H9 (cell line): ENCODE measurements around the gene SRGAP3. TPM values are rescaled to one million over a fixed set of nuclear protein-coding genes. Genes with fewer than 3 reads are reported as not detected.

ENCODE experiments used
- DNase-seq: peaks from one replicate; pipeline ENCODE4 v3.0.0-alpha.2; 2017
- H2AFZ ChIP-seq: one replicate; pipeline ENCODE4 v1.6.1; 2013; ENCODE audit warnings: mild to moderate bottlenecking, low read length, control low read depth, moderate library complexity
- H2AK5ac ChIP-seq: 2 replicates; pipeline ENCODE4 v1.6.1; 2013; ENCODE audit warnings: low read length, control low read depth, mixed read lengths; ENCODE audit not compliant: insufficient read length
- H2BK120ac ChIP-seq: one replicate; pipeline ENCODE4 v1.6.1; 2013; ENCODE audit warnings: low read depth, mild to moderate bottlenecking, low read length, control low read depth, inconsistent platforms; ENCODE audit not compliant: poor library complexity, severe bottlenecking
- H2BK12ac ChIP-seq: 2 replicates; pipeline ENCODE4 v1.6.1; 2013; ENCODE audit warnings: low read length, control low read depth, mixed read lengths, low read depth; ENCODE audit not compliant: insufficient read length
- H2BK15ac ChIP-seq: 2 replicates; pipeline ENCODE4 v1.6.1; 2013; ENCODE audit warnings: low read depth, low read length, control low read depth
- H2BK20ac ChIP-seq: one replicate; pipeline ENCODE4 v1.6.1; 2013; ENCODE audit warnings: low read depth, mild to moderate bottlenecking, low read length, control low read depth, inconsistent platforms; ENCODE audit not compliant: poor library complexity, severe bottlenecking
- H2BK5ac ChIP-seq: 2 replicates; pipeline ENCODE4 v1.6.1; 2013; ENCODE audit warnings: low read length, control low read depth, mixed read lengths; ENCODE audit not compliant: insufficient read length
- H3K14ac ChIP-seq: 2 replicates; pipeline ENCODE4 v1.6.1; 2013; ENCODE audit warnings: low read length, control low read depth; ENCODE audit not compliant: insufficient read depth
- H3K18ac ChIP-seq: 2 replicates; pipeline ENCODE4 v1.6.1; 2013; ENCODE audit warnings: low read depth, mild to moderate bottlenecking, mixed read lengths, low read length, control low read depth; ENCODE audit not compliant: insufficient read length
- H3K23ac ChIP-seq: 2 replicates; pipeline ENCODE4 v1.6.1; 2013; ENCODE audit warnings: low read length, control low read depth, mixed read lengths, low read depth; ENCODE audit not compliant: insufficient read length
- H3K23me2 ChIP-seq: 2 replicates; pipeline ENCODE4 v1.6.1; 2013; ENCODE audit warnings: low read depth, mild to moderate bottlenecking, mixed read lengths, low read length, control low read depth; ENCODE audit not compliant: insufficient read length, poor library complexity, severe bottlenecking
- H3K27ac ChIP-seq: 2 replicates; pipeline ENCODE4 v1.5.1; 2013; ENCODE audit warnings: low read length, control low read depth, mixed read lengths, low read depth; ENCODE audit not compliant: insufficient read length
- H3K27me3 ChIP-seq: 2 replicates; pipeline ENCODE4 v1.6.1; 2013; ENCODE audit warnings: low read length, control low read depth, inconsistent platforms; ENCODE audit not compliant: insufficient read depth
- H3K4ac ChIP-seq: 2 replicates; pipeline ENCODE4 v1.6.1; 2013; ENCODE audit warnings: low read depth, mild to moderate bottlenecking, control low read depth, inconsistent platforms, low read length, moderate library complexity
- H3K4me1 ChIP-seq: 2 replicates; pipeline ENCODE4 v1.6.1; 2013; ENCODE audit warnings: low read length, control low read depth, inconsistent platforms; ENCODE audit not compliant: insufficient read depth
- H3K4me2 ChIP-seq: 2 replicates; pipeline ENCODE4 v1.6.1; 2013; ENCODE audit warnings: low read length, control low read depth, mixed read lengths; ENCODE audit not compliant: insufficient read length, insufficient read depth
- H3K56ac ChIP-seq: 2 replicates; pipeline ENCODE4 v1.6.1; 2013; ENCODE audit warnings: low read depth, mild to moderate bottlenecking, mixed read lengths, low read length, control low read depth; ENCODE audit not compliant: insufficient read length
- H3K79me1 ChIP-seq: 2 replicates; pipeline ENCODE4 v1.6.1; 2013; ENCODE audit warnings: low read depth, mild to moderate bottlenecking, moderate library complexity, low read length, control low read depth, inconsistent platforms; ENCODE audit not compliant: insufficient read depth, poor library complexity, severe bottlenecking
- H3K79me2 ChIP-seq: 2 replicates; pipeline ENCODE4 v1.6.1; 2013; ENCODE audit warnings: low read length, control low read depth, inconsistent platforms; ENCODE audit not compliant: insufficient read depth
- H3K9ac ChIP-seq: 2 replicates; pipeline ENCODE4 v1.6.1; 2013; ENCODE audit warnings: low read length, control low read depth, mixed read lengths; ENCODE audit not compliant: insufficient read length; ENCODE audit errors: extremely low read depth
- H3K9me3 ChIP-seq: one replicate; pipeline ENCODE4 v1.6.1; 2013; ENCODE audit warnings: low read depth, low read length, inconsistent platforms; ENCODE audit not compliant: control insufficient read depth
- H3T11ph ChIP-seq: one replicate; pipeline ENCODE4 v1.6.1; 2013; ENCODE audit warnings: mild to moderate bottlenecking, low read length, control low read depth, inconsistent platforms
- H4K20me1 ChIP-seq: one replicate; pipeline ENCODE4 v1.6.1; 2013; ENCODE audit not compliant: control insufficient read depth, insufficient read length, insufficient read depth
- H4K5ac ChIP-seq: 2 replicates; pipeline ENCODE4 v1.6.1; 2013; ENCODE audit warnings: low read depth, mild to moderate bottlenecking, mixed read lengths, low read length, control low read depth; ENCODE audit not compliant: insufficient read length
- H4K8ac ChIP-seq: replicated peaks from 2 replicates; pipeline ENCODE4 v1.6.1; 2013; ENCODE audit warnings: low read length, control low read depth, mixed read lengths, low read depth; ENCODE audit not compliant: insufficient read length
- H4K91ac ChIP-seq: 2 replicates; pipeline ENCODE4 v1.6.1; 2013; ENCODE audit warnings: low read depth, mild to moderate bottlenecking, moderate library complexity, mixed read lengths, low read length, control low read depth; ENCODE audit not compliant: insufficient read length
- H3K27ac Mint-ChIP-seq, 3 experiments: 2 replicates in 2 of 3; 3 replicates in 1 of 3; pipeline ENCODE4 v1.8.0; 2020 to 2021; ENCODE audit warnings: mixed read lengths in 3 of 3, mild to moderate bottlenecking in 1 of 3, moderate library complexity in 1 of 3
- H3K27me3 Mint-ChIP-seq: 2 replicates; pipeline ENCODE4 v1.8.0; 2021; ENCODE audit warnings: low read depth, mild to moderate bottlenecking, moderate library complexity, mixed read lengths
- H3K36me3 Mint-ChIP-seq, 3 experiments: 2 replicates in 2 of 3; 3 replicates in 1 of 3; pipeline ENCODE4 v1.8.0; 2020 to 2021; ENCODE audit warnings: low read depth in 3 of 3, mixed read lengths in 3 of 3; ENCODE audit not compliant: insufficient read depth in 1 of 3
- H3K4me1 Mint-ChIP-seq, 2 experiments: 2 replicates each; pipeline ENCODE4 v1.8.0; 2020; ENCODE audit warnings: mixed read lengths in 2 of 2
- H3K4me3 Mint-ChIP-seq, 2 experiments: 2 replicates in 1 of 2; 3 replicates in 1 of 2; pipeline ENCODE4 v1.8.0; 2020 to 2021; ENCODE audit warnings: mild to moderate bottlenecking in 2 of 2, mixed read lengths in 2 of 2, moderate library complexity in 1 of 2
- H3K9me3 Mint-ChIP-seq, 2 experiments: 2 replicates in 1 of 2; 3 replicates in 1 of 2; pipeline ENCODE4 v1.8.0; 2020; ENCODE audit warnings: mild to moderate bottlenecking in 2 of 2, mixed read lengths in 2 of 2, moderate library complexity in 1 of 2
- WGBS: extraction: QIAGEN DNeasy Blood & Tissue Kit; methylation state at CpG from one replicate; pipeline ENCODE4 v1.1.7; 2013; ENCODE audit warnings: missing lambda C conversion rate, low lambda C conversion rate, mixed read lengths; ENCODE audit not compliant: insufficient read length; ENCODE audit errors: extremely low coverage; 5-methylcytosine and 5-hydroxymethylcytosine counted together
- total RNA-seq: library from RNA; stranded (reverse); gene quantifications from 2 replicates; pipeline ENCODE4 v1.2.1, GENCODE V29; 2021
- TF ChIP-seq, protein P1 (sequence below): fragments of 200-600 bp; sonication (generic); conservative IDR thresholded peaks from 3 replicates; pipeline ENCODE4 v1.8.0; 2021; ENCODE audit warnings: antibody characterized with exemption, mild to moderate bottlenecking

Gene SRGAP3
- total RNA-seq, 1 experiment from 2014 or later: 3.4 TPM

DNA sequence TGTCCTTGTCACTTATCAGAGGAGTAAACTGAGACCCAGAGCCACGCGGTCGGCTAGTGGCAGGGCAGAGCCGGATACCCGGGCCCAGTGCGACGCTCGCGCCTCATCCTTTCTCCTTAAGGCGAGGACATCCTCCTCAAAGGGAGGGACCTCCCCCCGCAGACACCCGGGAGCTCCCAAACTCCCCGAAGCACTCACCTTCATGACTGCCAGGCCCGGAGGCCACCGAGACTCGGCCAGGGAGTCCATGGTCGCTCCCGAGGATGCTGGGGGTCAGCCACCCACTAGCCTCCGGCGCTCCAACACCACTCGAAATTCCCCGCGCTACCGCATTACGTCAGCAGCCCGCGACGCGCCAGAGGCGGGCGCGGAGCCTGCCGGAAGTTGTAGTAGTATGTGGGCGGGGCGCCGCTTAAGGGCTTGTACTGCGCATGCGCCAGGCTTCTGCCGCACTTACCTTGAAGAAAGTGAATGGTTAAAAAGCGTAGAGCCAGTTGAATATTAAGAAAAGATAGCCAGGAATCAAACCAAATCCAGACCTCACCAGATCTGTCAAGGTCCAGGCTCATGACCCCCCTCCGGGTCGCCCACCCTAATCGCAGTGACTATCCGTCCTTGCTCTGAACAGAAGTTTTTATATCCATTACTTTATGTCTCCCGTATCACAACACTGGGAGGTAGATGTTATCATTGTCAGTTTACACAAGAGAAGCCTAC is 286.2 kb downstream of the SRGAP3 start, which contains the start of gene RAD18:
RAD18 (minus strand) TSS at position 336 of the 717 bp plus-strand sequence; CDS start at position 249, 87 bp downstream.
- Histone ChIP-seq H3K4me1 (no peaks in the 10 kb centered on the region; the same call in 1 of the 2 replicates), H2BK15ac (no peak within 1 kb of the TSS), H2AK5ac (peak within 1 kb of the TSS; percentile 10), H4K20me1 (no peaks in the 10 kb centered on the region), H4K91ac (no peak within 1 kb of the TSS), H3T11ph (no peak within 1 kb of the TSS), H3K27me3 (no peaks in the 10 kb centered on the region), H4K8ac (no peak within 1 kb of the TSS), H3K23me2 (peaks cover 13% of the 10 kb centered on the region), H3K79me1 (peaks cover 6% of the 10 kb centered on the region), H2BK20ac (no peak within 1 kb of the TSS), H2BK12ac (no peak within 1 kb of the TSS), H3K79me2 (peaks cover 9% of the 10 kb centered on the region; the same call in 1 of the 2 replicates), H3K4ac (no peak within 1 kb of the TSS), H3K4me2 (peak within 1 kb of the TSS; percentile 97), H2BK120ac (no peak within 1 kb of the TSS), H3K56ac (no peak within 1 kb of the TSS), H3K14ac (no peak within 1 kb of the TSS; the same call in 1 of the 2 replicates), H2AFZ (no peak within 1 kb of the TSS), H3K9me3 (no peaks in the 10 kb centered on the region), H2BK5ac (no peak within 1 kb of the TSS), H4K5ac (peak within 1 kb of the TSS; percentile 9), H3K23ac (no peak within 1 kb of the TSS), H3K27ac (peak within 1 kb of the TSS; percentile 89), H3K9ac (peak within 1 kb of the TSS; percentile 93), H3K18ac (no peak within 1 kb of the TSS)
- peaks cover 0 to 13% (median 5%) of the 10 kb centered on the region in 3 experiments; a peak in 3 of 7 replicates for H3K36me3 Mint-ChIP-seq
- H3K9me3 Mint-ChIP-seq: no peaks in the 10 kb centered on the region
- peak within 1 kb of the TSS; percentile 83 to 97 (median 95) for H3K27ac Mint-ChIP-seq
- H3K4me3 Mint-ChIP-seq: peak within 1 kb of the TSS; percentile 96 to 97
- TF ChIP-seq, protein P1, sequence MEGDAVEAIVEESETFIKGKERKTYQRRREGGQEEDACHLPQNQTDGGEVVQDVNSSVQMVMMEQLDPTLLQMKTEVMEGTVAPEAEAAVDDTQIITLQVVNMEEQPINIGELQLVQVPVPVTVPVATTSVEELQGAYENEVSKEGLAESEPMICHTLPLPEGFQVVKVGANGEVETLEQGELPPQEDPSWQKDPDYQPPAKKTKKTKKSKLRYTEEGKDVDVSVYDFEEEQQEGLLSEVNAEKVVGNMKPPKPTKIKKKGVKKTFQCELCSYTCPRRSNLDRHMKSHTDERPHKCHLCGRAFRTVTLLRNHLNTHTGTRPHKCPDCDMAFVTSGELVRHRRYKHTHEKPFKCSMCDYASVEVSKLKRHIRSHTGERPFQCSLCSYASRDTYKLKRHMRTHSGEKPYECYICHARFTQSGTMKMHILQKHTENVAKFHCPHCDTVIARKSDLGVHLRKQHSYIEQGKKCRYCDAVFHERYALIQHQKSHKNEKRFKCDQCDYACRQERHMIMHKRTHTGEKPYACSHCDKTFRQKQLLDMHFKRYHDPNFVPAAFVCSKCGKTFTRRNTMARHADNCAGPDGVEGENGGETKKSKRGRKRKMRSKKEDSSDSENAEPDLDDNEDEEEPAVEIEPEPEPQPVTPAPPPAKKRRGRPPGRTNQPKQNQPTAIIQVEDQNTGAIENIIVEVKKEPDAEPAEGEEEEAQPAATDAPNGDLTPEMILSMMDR: no peak
- H3K4me1 Mint-ChIP-seq: peaks cover 27 to 30% of the 10 kb centered on the region in 2 experiments
- no CpG with 5 or more reads among the region's 45 CpGs for WGBS
- DNase-seq: peak; percentile 93
- no peaks in the 10 kb centered on the region; the same call in 1 of the 2 replicates for H3K27me3 Mint-ChIP-seq
